Astrocyte of the cerebellum (primary cell): ENCODE results near the gene TEKT5.

Experiments
- DNase-seq: peaks from one replicate; pipeline ENCODE4 v3.0.0-alpha.2; 2011; ENCODE audit warnings: low read depth
- H3K4me3 ChIP-seq: 2 replicates; pipeline ENCODE4 v1.5.1; 2011; ENCODE audit warnings: mild to moderate bottlenecking, low read depth, low read length, moderate library complexity
- CTCF ChIP-seq: IDR thresholded peaks from 2 replicates; pipeline ENCODE4 v1.5.1; 2012; ENCODE audit warnings: low read length, low read depth, moderate library complexity, mild to moderate bottlenecking; ENCODE audit errors: missing control alignments
- in situ Hi-C: cut with HindIII; loops from 2 replicates; pipeline ENCODE4 v1.10.0; 2017; ENCODE audit warnings: low sequenced_read_pairs

The TEKT5 gene

GRCh38 chr16:10616756-10617640 lies 77.7 kb downstream of the TEKT5 start:
- H3K4me3 ChIP-seq, result no peak overlapping the region
- no peak for TF ChIP-seq CTCF
- no peak for DNase-seq
- in situ Hi-C loops, result no loop called here

- no peak for DNase-seq
- in situ Hi-C loops, result no loop called here
- no peak overlapping the region for H3K4me3 ChIP-seq
- no peak for TF ChIP-seq CTCF
These were observed 78.3 kb downstream of the TEKT5 start for GRCh38 chr16:10616419-10616755.

GRCh38 chr16:10614685-10615084 lies 80.0 kb downstream of the TEKT5 start:
- H3K4me3 ChIP-seq, result no peak overlapping the region
- DNase-seq, result no peak
- in situ Hi-C loops, result no loop called here
- no peak for TF ChIP-seq CTCF

- DNase-seq, result no peak
- in situ Hi-C loops, result no loop called here
These were observed 80.8 kb downstream of the TEKT5 start for GRCh38 chr16:10613785-10614485.

GRCh38 chr16:10612649-10613179 lies 82.0 kb downstream of the TEKT5 start:
- in situ Hi-C loops, result no loop called here
- no peak for DNase-seq
- TF ChIP-seq CTCF, result no peak
- H3K4me3 ChIP-seq, result no peak overlapping the region

More at GRCh38 chr16:10613785-10614485, 80.8 kb downstream of the TEKT5 start:
- H3K4me3 ChIP-seq, result no peak overlapping the region
- no peak for TF ChIP-seq CTCF

- in situ Hi-C loops, result no loop called here
- no peak for TF ChIP-seq CTCF
- DNase-seq, result no peak
- no peak overlapping the region for H3K4me3 ChIP-seq
These were observed 82.8 kb downstream of the TEKT5 start for GRCh38 chr16:10611825-10612342.
